Suprapubic skin (tissue), 4 donors: ENCODE results near the gene CACNA2D4. TPM values are rescaled to one million over a fixed set of nuclear protein-coding genes. Genes with fewer than 3 reads are reported as not detected.

Experiments
- DNase-seq, 2 donors: peaks; one replicate each; pipeline ENCODE4 v3.0.0-alpha.2; 2019; ENCODE audit warnings: low spot score in 2 of 2
- H3K27ac ChIP-seq: fragments of 200-600 bp; sonication (generic); one replicate; pipeline ENCODE4 v1.5.1; 2019
- H3K27me3 ChIP-seq: fragments of 200-600 bp; sonication (generic); one replicate; pipeline ENCODE4 v1.5.1; 2019
- H3K36me3 ChIP-seq: fragments of 200-600 bp; sonication (generic); one replicate; pipeline ENCODE4 v1.5.1; 2019
- H3K4me1 ChIP-seq: fragments of 200-600 bp; sonication (generic); one replicate; pipeline ENCODE4 v1.5.1; 2019
- H3K4me3 ChIP-seq: fragments of 200-600 bp; sonication (generic); one replicate; pipeline ENCODE4 v1.5.1; 2019; ENCODE audit warnings: mild to moderate bottlenecking
- H3K9me3 ChIP-seq: fragments of 200-600 bp; sonication (generic); one replicate; pipeline ENCODE4 v1.5.1; 2019
- EP300 ChIP-seq: sonication (generic); formaldehyde crosslinking; IDR thresholded peaks from one replicate; pipeline ENCODE4 v1.6.1; 2017; ENCODE audit warnings: antibody characterized with exemption
- POLR2A ChIP-seq, 2 donors: fragments of 450-650 bp; IDR thresholded peaks; one replicate each; pipeline ENCODE4 v1.6.1; 2017; ENCODE audit warnings: antibody characterized with exemption in 2 of 2, mild to moderate bottlenecking in 2 of 2, moderate library complexity in 2 of 2
- POLR2AphosphoS5 ChIP-seq, 3 donors: sonication (generic); formaldehyde crosslinking; IDR thresholded peaks; one replicate each; pipeline ENCODE4 v1.6.1; 2017; ENCODE audit warnings: antibody characterized with exemption in 3 of 3
- WGBS: methylation state at CpG from one replicate; pipeline ENCODE4 v1.1.5; 2018; 5-methylcytosine and 5-hydroxymethylcytosine counted together
- total RNA-seq, 4 donors: library from RNA; depleted of rRNA; stranded (reverse); fragments of >200 nt; gene quantifications; one replicate each; pipeline ENCODE4 v1.1.0, GENCODE V29; 2016
- TF ChIP-seq, protein P1 (sequence below), 2 donors: fragments of 200-600 bp in 1 of 2; fragments of 450-650 bp in 1 of 2; sonication (generic) in 1 of 2; IDR thresholded peaks; one replicate each; pipeline ENCODE4 v1.5.1; 2016 to 2019; ENCODE audit warnings: antibody characterized with exemption in 2 of 2, mild to moderate bottlenecking in 1 of 2, moderate library complexity in 1 of 2

Gene CACNA2D4
- total RNA-seq, 4 donors from 2014 or later: 0.56 to 1.5 (median 0.97) TPM

- Histone ChIP-seq H3K27me3 (peaks cover 20% of the 10 kb centered on the region), H3K36me3 (no peaks in the 10 kb centered on the region), H3K4me1 (peaks cover 6% of the 10 kb centered on the region), H3K4me3 (no peak overlapping the region), H3K9me3 (no peaks in the 10 kb centered on the region), H3K27ac (peak overlapping the region; percentile 24)
- 74% methylated on average over 6 of the region's 6 CpGs for WGBS
- TF ChIP-seq POLR2AphosphoS5 (IDR thresholded peaks at IDR 0.05) (no peak), EP300 (no peak), POLR2A (IDR thresholded peaks at IDR 0.05) (no peak)
- TF ChIP-seq, protein P1, sequence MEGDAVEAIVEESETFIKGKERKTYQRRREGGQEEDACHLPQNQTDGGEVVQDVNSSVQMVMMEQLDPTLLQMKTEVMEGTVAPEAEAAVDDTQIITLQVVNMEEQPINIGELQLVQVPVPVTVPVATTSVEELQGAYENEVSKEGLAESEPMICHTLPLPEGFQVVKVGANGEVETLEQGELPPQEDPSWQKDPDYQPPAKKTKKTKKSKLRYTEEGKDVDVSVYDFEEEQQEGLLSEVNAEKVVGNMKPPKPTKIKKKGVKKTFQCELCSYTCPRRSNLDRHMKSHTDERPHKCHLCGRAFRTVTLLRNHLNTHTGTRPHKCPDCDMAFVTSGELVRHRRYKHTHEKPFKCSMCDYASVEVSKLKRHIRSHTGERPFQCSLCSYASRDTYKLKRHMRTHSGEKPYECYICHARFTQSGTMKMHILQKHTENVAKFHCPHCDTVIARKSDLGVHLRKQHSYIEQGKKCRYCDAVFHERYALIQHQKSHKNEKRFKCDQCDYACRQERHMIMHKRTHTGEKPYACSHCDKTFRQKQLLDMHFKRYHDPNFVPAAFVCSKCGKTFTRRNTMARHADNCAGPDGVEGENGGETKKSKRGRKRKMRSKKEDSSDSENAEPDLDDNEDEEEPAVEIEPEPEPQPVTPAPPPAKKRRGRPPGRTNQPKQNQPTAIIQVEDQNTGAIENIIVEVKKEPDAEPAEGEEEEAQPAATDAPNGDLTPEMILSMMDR (IDR thresholded peaks at IDR 0.05): no peak
- DNase-seq: no peak
These were observed 106.5 kb downstream of the CACNA2D4 start for GRCh38 chr12:1811948-1812291.

- Histone ChIP-seq H3K9me3 (no peaks in the 10 kb centered on the region), H3K27me3 (peaks cover 20% of the 10 kb centered on the region), H3K27ac (peak overlapping the region; percentile 24), H3K36me3 (no peaks in the 10 kb centered on the region), H3K4me3 (no peak overlapping the region), H3K4me1 (peaks cover 10% of the 10 kb centered on the region)
- 70% methylated on average over 27 of the region's 27 CpGs for WGBS
- DNase-seq: no peak
- TF ChIP-seq POLR2A (IDR thresholded peaks at IDR 0.05) (no peak), EP300 (no peak), POLR2AphosphoS5 (IDR thresholded peaks at IDR 0.05) (no peak)
- TF ChIP-seq, protein P1 (IDR thresholded peaks at IDR 0.05): no peak
These were observed 107.0 kb downstream of the CACNA2D4 start for GRCh38 chr12:1811281-1811947.

GRCh38 chr12:1810931-1811280, 107.5 kb downstream of the CACNA2D4 start:
- Histone ChIP-seq H3K4me3 (no peak overlapping the region), H3K36me3 (no peaks in the 10 kb centered on the region), H3K27me3 (peaks cover 20% of the 10 kb centered on the region), H3K4me1 (peaks cover 15% of the 10 kb centered on the region), H3K9me3 (no peaks in the 10 kb centered on the region), H3K27ac (no peak overlapping the region)
- no peak for DNase-seq
- WGBS: 86% methylated on average over 6 of the region's 10 CpGs
- no peak for TF ChIP-seq EP300
- no peak for TF ChIP-seq POLR2A (IDR thresholded peaks at IDR 0.05)

DNA sequence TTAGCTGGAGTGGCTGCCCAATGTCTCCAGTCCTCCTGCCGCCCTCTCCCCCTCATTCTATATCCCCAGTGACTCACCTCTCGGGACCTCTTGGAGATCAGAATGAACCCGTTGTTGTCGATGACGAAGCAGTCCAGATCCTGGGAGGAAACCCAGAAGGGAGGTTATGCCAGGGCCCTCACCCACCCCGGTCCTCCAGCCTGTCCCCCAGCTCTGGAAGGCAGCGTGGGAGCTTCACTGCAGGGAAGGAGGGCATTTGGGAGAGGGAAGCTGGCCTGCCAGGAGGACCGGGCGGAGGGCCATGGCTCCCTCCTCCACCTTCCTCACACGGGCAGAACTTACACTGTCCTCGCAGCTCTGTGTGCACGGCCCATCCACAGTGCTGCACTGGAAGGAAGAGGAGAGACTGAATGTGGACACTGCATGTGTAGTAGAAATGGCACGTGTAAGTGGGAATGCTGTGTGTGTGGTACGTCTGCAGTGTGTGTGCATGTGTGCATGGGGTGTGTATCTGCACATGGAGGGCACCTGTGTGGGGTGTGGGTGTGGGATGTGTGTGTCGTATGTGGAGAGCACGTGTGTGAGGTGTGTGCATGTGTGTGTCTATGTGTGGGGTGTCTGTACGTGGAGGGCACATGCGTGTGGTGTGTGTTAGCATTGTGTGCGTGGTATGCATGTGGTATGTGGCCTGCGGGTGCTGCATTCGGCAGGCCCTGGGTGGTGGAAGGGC, 108.1 kb downstream of the CACNA2D4 start:
- H3K27me3 ChIP-seq: peaks cover 20% of the 10 kb centered on the region
- WGBS: 84% methylated on average over 19 of the region's 21 CpGs
- no peak overlapping the region for H3K27ac ChIP-seq
- DNase-seq: no peak
- TF ChIP-seq, protein P1 (IDR thresholded peaks at IDR 0.05): no peak
- TF ChIP-seq EP300 (no peak), POLR2AphosphoS5 (IDR thresholded peaks at IDR 0.05) (no peak), POLR2A (IDR thresholded peaks at IDR 0.05) (no peak)
- H3K36me3 ChIP-seq: no peaks in the 10 kb centered on the region
- H3K9me3 ChIP-seq: no peaks in the 10 kb centered on the region
- H3K4me1 ChIP-seq: peaks cover 20% of the 10 kb centered on the region
- H3K4me3 ChIP-seq: no peak overlapping the region

DNA sequence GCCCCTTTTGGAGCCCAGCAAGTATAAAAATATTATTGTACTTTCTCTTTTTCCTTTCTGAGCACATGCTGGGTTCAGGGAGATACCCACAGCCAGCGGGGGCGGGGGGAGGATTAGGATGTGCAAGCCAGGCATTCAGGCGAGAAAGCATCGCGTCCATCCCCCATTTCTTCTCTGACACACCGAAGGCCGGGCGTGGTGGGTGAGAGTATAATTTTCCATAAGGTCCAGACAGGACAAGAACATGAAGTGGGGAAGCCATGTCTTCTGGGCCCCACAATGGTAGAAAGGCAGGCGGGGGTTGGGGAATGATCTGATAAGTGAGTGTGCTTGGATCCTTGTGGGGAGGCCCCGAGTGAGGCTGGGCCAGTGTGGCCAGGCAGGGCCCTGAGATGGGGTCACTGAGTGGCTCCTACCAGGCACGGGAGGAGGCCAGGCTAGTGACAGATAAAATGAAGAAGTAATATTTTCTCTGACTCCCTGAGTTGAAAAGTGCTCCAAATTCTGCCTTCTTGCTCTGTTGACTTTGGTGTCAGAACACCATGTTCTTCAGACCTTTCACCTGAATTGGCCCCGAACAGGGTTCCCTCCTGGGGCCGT, 108.8 kb downstream of the CACNA2D4 start:
- no peak overlapping the region for H3K27ac ChIP-seq
- H3K4me1 ChIP-seq: peaks cover 24% of the 10 kb centered on the region
- H3K4me3 ChIP-seq: no peak overlapping the region
- H3K36me3 ChIP-seq: no peaks in the 10 kb centered on the region
- peaks cover 14% of the 10 kb centered on the region for H3K27me3 ChIP-seq
- no peak for TF ChIP-seq POLR2AphosphoS5 (IDR thresholded peaks at IDR 0.05)
- TF ChIP-seq, protein P1 (IDR thresholded peaks at IDR 0.05): no peak
- no peak for TF ChIP-seq POLR2A (IDR thresholded peaks at IDR 0.05)
- no peak for TF ChIP-seq EP300
- WGBS: 90% methylated on average over 13 of the region's 13 CpGs
- H3K9me3 ChIP-seq: no peaks in the 10 kb centered on the region
- no peak for DNase-seq
